GM12892 (cell line): ENCODE results near the gene ARMH4.

Experiments used
- POLR2A ChIP-seq: IDR thresholded peaks from 2 replicates; pipeline ENCODE4 v1.6.1; 2011; ENCODE audit warnings: low read depth, low read length, control low read depth
- POLR2AphosphoS5 ChIP-seq: IDR thresholded peaks from 2 replicates; pipeline ENCODE4 v1.6.1; 2011; ENCODE audit warnings: low read depth, low read length, control low read depth

- TF ChIP-seq POLR2AphosphoS5, result no peak
- TF ChIP-seq POLR2A, result no peak
Measured at GRCh38 chr14:58078068-58078467, 73.9 kb downstream of the ARMH4 start.
